PC-3 (cell line): ENCODE results near the gene UGT1A8. TPM values are rescaled to one million over a fixed set of nuclear protein-coding genes. Genes with fewer than 3 reads are reported as not detected.
"Not testable (repeated sequence)": the region's sequence is repeated elsewhere in the genome, so short reads cannot be mapped to it uniquely, and the experiment has no call there.

ENCODE experiments used
- ATAC-seq: fragments of 200-7000 bp; cut with Tn5 transposase; 2 replicates; pipeline ENCODE4 v1.9.1; 2020; ENCODE audit warnings: mild to moderate bottlenecking, moderate library complexity
- BruUV-seq: library from RNA; stranded (reverse); fragments of 400-500 nt; replicated peaks from 2 replicates; lab custom pipeline; 2021; lab: Mats Ljungman, UMichigan
- CTCF ChIA-PET: fragments of 300-600 bp; sonication (Branson Sonifier 250); formaldehyde crosslinking; loops from one replicate; lab custom pipeline; 2022; ENCODE audit warnings: antibody characterized with exemption; lab: Charles Lee
- POLR2A ChIA-PET: fragments of 300-600 bp; sonication (Branson Sonifier 250); formaldehyde crosslinking; loops from one replicate; lab custom pipeline; 2022; ENCODE audit warnings: antibody characterized with exemption; ENCODE audit not compliant: unreplicated experiment; lab: Charles Lee
- DNase-seq: peaks from one replicate; pipeline ENCODE4 v3.0.0-alpha.2; 2015
- H2AFZ ChIP-seq: fragments of 300-600 bp; sonication (generic); 2 replicates; pipeline ENCODE4 v1.6.0; 2016; ENCODE audit warnings: antibody characterized with exemption, low read length
- H3F3A ChIP-seq: fragments of 300-600 bp; sonication (generic); one replicate; pipeline ENCODE4 v1.6.0; 2017; ENCODE audit warnings: antibody characterized with exemption, low read length, control low read depth, mild to moderate bottlenecking; ENCODE audit not compliant: unreplicated experiment
- H3K27ac ChIP-seq: fragments of 300-600 bp; sonication (generic); 2 replicates; pipeline ENCODE4 v1.5.1; 2016; ENCODE audit warnings: mild to moderate bottlenecking, low read length
- H3K27me3 ChIP-seq: fragments of 300-600 bp; sonication (generic); 2 replicates; pipeline ENCODE4 v1.6.1; 2016; ENCODE audit warnings: low read length, mixed read lengths
- H3K36me3 ChIP-seq: fragments of 300-600 bp; sonication (generic); 2 replicates; pipeline ENCODE4 v1.6.1; 2016; ENCODE audit warnings: low read depth, mixed run types, low read length, mixed read lengths
- H3K4me1 ChIP-seq: fragments of 300-600 bp; sonication (generic); 2 replicates; pipeline ENCODE4 v1.5.1; 2016; ENCODE audit warnings: low read length; ENCODE audit not compliant: insufficient read depth
- H3K4me2 ChIP-seq: fragments of 300-600 bp; sonication (generic); 2 replicates; pipeline ENCODE4 v1.6.0; 2016; ENCODE audit warnings: low read length
- H3K4me3 ChIP-seq: fragments of 300-600 bp; sonication (generic); 2 replicates; pipeline ENCODE4 v1.5.1; 2016; ENCODE audit warnings: mild to moderate bottlenecking, low read length, mixed read lengths
- H3K79me2 ChIP-seq: fragments of 300-600 bp; sonication (generic); 2 replicates; pipeline ENCODE4 v1.6.1; 2017; ENCODE audit warnings: low read length, mixed read lengths
- H3K9ac ChIP-seq: fragments of 300-600 bp; sonication (generic); 2 replicates; pipeline ENCODE4 v1.6.0; 2016; ENCODE audit warnings: mild to moderate bottlenecking, low read length
- H3K9me2 ChIP-seq: fragments of 300-600 bp; sonication (generic); replicated peaks from 2 replicates; pipeline ENCODE4 v1.6.1; 2016; ENCODE audit warnings: mixed run types, low read length, mixed read lengths
- H3K9me3 ChIP-seq: fragments of 300-600 bp; sonication (generic); 2 replicates; pipeline ENCODE4 v1.6.1; 2016; ENCODE audit warnings: low read length, mixed read lengths
- H4K20me1 ChIP-seq: fragments of 300-600 bp; sonication (generic); 2 replicates; pipeline ENCODE4 v1.6.1; 2016; ENCODE audit warnings: low read length, mixed read lengths
- CTCF ChIP-seq: fragments of 300-600 bp; sonication (generic); conservative IDR thresholded peaks from 2 replicates; pipeline ENCODE4 v1.5.1; 2017; ENCODE audit warnings: antibody characterized with exemption, low read depth, mild to moderate bottlenecking, low read length
- EZH2 ChIP-seq: fragments of 300-600 bp; sonication (generic); IDR thresholded peaks from one replicate; pipeline ENCODE4 v1.6.1; 2017; ENCODE audit warnings: antibody characterized with exemption, mild to moderate bottlenecking, low read length; ENCODE audit not compliant: unreplicated experiment
- EZH2phosphoT487 ChIP-seq: fragments of 300-600 bp; sonication (generic); IDR thresholded peaks from 2 replicates; pipeline ENCODE4 v1.6.1; 2018; ENCODE audit warnings: mild to moderate bottlenecking, antibody characterized with exemption, low read length, borderline replicate concordance
- intact Hi-C: fragments of 100-400 bp; cut with micrococcal nuclease; formaldehyde crosslinking; loops from 2 replicates; pipeline ENCODE4 v1.9.0; 2023
- total RNA-seq: library from RNA; depleted of rRNA; stranded (reverse); fragments of >200 nt; gene quantifications from 2 replicates; pipeline ENCODE4 v1.2.3, GENCODE V29; 2014

The UGT1A8 gene
- total RNA-seq, 1 experiment from 2014 or later: not detected

GRCh38 chr2:233572468-233572867, 45.0 kb upstream of the UGT1A8 start:
- ChIA-PET CTCF (no interaction called here), POLR2A (no interaction called here)
- DNase-seq (no peak), ATAC-seq (no peak)
- Histone ChIP-seq H3K36me3 (no peaks in the 10 kb centered on the region), H3K27me3 (no peaks in the 10 kb centered on the region), H3F3A (no peaks in the 10 kb centered on the region), H3K79me2 (no peaks in the 10 kb centered on the region), H4K20me1 (no peaks in the 10 kb centered on the region), H3K9me2 (no peaks in the 10 kb centered on the region), H3K27ac (no peak overlapping the region), H3K4me2 (no peak overlapping the region), H3K9me3 (no peaks in the 10 kb centered on the region), H3K9ac (no peak overlapping the region), H2AFZ (no peak overlapping the region), H3K4me3 (no peak overlapping the region), H3K4me1 (no peaks in the 10 kb centered on the region)
- intact Hi-C loops: no loop called here
- TF ChIP-seq CTCF (no peak), EZH2phosphoT487 (no peak), EZH2 (no peak)
- no TSS peak for BruUV-seq

- H3K4me2 ChIP-seq, H3K79me2 ChIP-seq, H3K4me3 ChIP-seq, H3K9ac ChIP-seq, DNase-seq, H3K36me3 ChIP-seq, intact Hi-C loops, H3K9me2 ChIP-seq, H3F3A ChIP-seq, POLR2A ChIA-PET, H3K27ac ChIP-seq, H3K9me3 ChIP-seq, H3K4me1 ChIP-seq, H2AFZ ChIP-seq, CTCF ChIA-PET, BruUV-seq, ATAC-seq, H3K27me3 ChIP-seq, H4K20me1 ChIP-seq: not testable (repeated sequence)
Measured at GRCh38 chr2:233577341-233577740, 40.1 kb upstream of the UGT1A8 start.

- H3K4me2 ChIP-seq, H3K4me1 ChIP-seq, POLR2A ChIA-PET, H3K79me2 ChIP-seq, H3K27ac ChIP-seq, H4K20me1 ChIP-seq, H2AFZ ChIP-seq, H3K9me2 ChIP-seq, intact Hi-C loops, ATAC-seq, H3K9me3 ChIP-seq, H3F3A ChIP-seq, H3K9ac ChIP-seq, H3K27me3 ChIP-seq, H3K4me3 ChIP-seq, BruUV-seq, DNase-seq, CTCF ChIA-PET, H3K36me3 ChIP-seq: not testable (repeated sequence)
Measured at GRCh38 chr2:233583217-233583965, 34.0 kb upstream of the UGT1A8 start.

- ChIA-PET CTCF (no interaction called here), POLR2A (no interaction called here)
- intact Hi-C loops: no loop called here
- H3K36me3 ChIP-seq: no peaks in the 10 kb centered on the region
- H3K9me2 ChIP-seq: no peaks in the 10 kb centered on the region
- BruUV-seq: no TSS peak
- H3K9me3 ChIP-seq: no peaks in the 10 kb centered on the region
- ATAC-seq: no peak
- H3K27ac ChIP-seq: no peak overlapping the region
- no peak overlapping the region for H3K4me2 ChIP-seq
- H3F3A ChIP-seq: no peaks in the 10 kb centered on the region
- H3K27me3 ChIP-seq: no peaks in the 10 kb centered on the region
- no peak overlapping the region for H3K9ac ChIP-seq
- no peak overlapping the region for H3K4me3 ChIP-seq
- H3K4me1 ChIP-seq: no peaks in the 10 kb centered on the region
- H3K79me2 ChIP-seq: no peaks in the 10 kb centered on the region
- H2AFZ ChIP-seq: no peak overlapping the region
- no peak for DNase-seq
- no peaks in the 10 kb centered on the region for H4K20me1 ChIP-seq
- TF ChIP-seq CTCF (no peak), EZH2 (no peak), EZH2phosphoT487 (no peak)
Measured at GRCh38 chr2:233584210-233584609, 33.2 kb upstream of the UGT1A8 start.
